ENCODE data around the gene MTHFD1.

DNA sequence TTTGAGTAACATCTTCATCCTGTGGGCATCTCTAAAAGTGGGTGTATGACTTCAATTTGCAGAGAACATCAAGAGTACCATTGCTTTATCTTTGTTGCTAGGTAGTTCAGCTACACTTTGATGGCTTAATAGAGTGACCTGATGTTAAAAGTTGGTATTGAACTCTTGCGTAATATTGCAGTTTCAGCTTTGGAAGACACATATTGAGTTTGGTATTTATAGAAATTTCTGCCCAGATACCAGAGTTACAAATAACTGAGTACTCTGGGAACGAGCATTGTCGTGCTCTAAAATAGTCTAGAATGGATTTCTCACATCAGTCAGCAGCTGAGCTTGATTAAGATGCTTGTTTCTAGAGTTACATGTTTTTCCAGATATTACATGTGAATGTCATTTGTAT is 52.3 kb downstream of the MTHFD1 start:
- TF ChIP-seq, protein P1, sequence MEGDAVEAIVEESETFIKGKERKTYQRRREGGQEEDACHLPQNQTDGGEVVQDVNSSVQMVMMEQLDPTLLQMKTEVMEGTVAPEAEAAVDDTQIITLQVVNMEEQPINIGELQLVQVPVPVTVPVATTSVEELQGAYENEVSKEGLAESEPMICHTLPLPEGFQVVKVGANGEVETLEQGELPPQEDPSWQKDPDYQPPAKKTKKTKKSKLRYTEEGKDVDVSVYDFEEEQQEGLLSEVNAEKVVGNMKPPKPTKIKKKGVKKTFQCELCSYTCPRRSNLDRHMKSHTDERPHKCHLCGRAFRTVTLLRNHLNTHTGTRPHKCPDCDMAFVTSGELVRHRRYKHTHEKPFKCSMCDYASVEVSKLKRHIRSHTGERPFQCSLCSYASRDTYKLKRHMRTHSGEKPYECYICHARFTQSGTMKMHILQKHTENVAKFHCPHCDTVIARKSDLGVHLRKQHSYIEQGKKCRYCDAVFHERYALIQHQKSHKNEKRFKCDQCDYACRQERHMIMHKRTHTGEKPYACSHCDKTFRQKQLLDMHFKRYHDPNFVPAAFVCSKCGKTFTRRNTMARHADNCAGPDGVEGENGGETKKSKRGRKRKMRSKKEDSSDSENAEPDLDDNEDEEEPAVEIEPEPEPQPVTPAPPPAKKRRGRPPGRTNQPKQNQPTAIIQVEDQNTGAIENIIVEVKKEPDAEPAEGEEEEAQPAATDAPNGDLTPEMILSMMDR (IDR thresholded peaks at IDR 0.05): no peak
- TF ChIP-seq POLR2AphosphoS5 (IDR thresholded peaks at IDR 0.05) (no peak), POLR2A (IDR thresholded peaks at IDR 0.05; ENCODE audit: low read depth) (no peak), EP300 (IDR thresholded peaks at IDR 0.05) (no peak)
